ENCODE data around the gene GIGYF2.
A peak's percentile ranks its signal among the peaks of the same experiment; 100 is the strongest.
"Not testable (repeated sequence)": the region's sequence is repeated elsewhere in the genome, so short reads cannot be mapped to it uniquely, and the experiment has no call there.

GIGYF2 gene

GRCh38 chr2:232831496-232831895 is 134.4 kb downstream of the GIGYF2 start:
- no peak for DNase-seq

GRCh38 chr2:232833830-232834229 is 136.7 kb downstream of the GIGYF2 start:
- DNase-seq = no peak

- DNase-seq = no peak
These were observed 138.6 kb downstream of the GIGYF2 start for GRCh38 chr2:232835687-232836208.

- no peak for DNase-seq
These were observed 139.8 kb downstream of the GIGYF2 start for GRCh38 chr2:232836934-232837333.

- peak; percentile 44 to 74 for DNase-seq
These were observed 141.3 kb downstream of the GIGYF2 start for GRCh38 chr2:232838406-232838874.

GRCh38 chr2:232839411-232840079 is 142.4 kb downstream of the GIGYF2 start:
- DNase-seq = peak; percentile 7 to 44

GRCh38 chr2:232842689-232843088 is 145.6 kb downstream of the GIGYF2 start:
- DNase-seq = no peak

GRCh38 chr2:232843834-232844233 is 146.7 kb downstream of the GIGYF2 start:
- no peak for DNase-seq

GRCh38 chr2:232846055-232846454 is 148.9 kb downstream of the GIGYF2 start:
- no peak for DNase-seq

- no peak for DNase-seq
These were observed 152.9 kb downstream of the GIGYF2 start for GRCh38 chr2:232850039-232850438.

GRCh38 chr2:232852081-232852480 is 154.9 kb downstream of the GIGYF2 start:
- not testable (repeated sequence) for DNase-seq

GRCh38 chr2:232852676-232853075 is 155.5 kb downstream of the GIGYF2 start:
- DNase-seq = no peak

- no peak for DNase-seq
These were observed 157.0 kb downstream of the GIGYF2 start for GRCh38 chr2:232854082-232854481.

GRCh38 chr2:232857158-232857563 is 160.0 kb downstream of the GIGYF2 start:
- no peak for DNase-seq

GRCh38 chr2:232859385-232859916 is 162.3 kb downstream of the GIGYF2 start:
- no peak for DNase-seq

GRCh38 chr2:232860593-232861241 is 163.6 kb downstream of the GIGYF2 start:
- no peak for DNase-seq

- no peak for DNase-seq
These were observed 164.2 kb downstream of the GIGYF2 start for GRCh38 chr2:232861353-232861752.

GRCh38 chr2:232863996-232864395 is 166.9 kb downstream of the GIGYF2 start:
- DNase-seq = no peak

GRCh38 chr2:232865165-232865564 is 168.0 kb downstream of the GIGYF2 start:
- DNase-seq = no peak

- DNase-seq = no peak
These were observed 169.0 kb downstream of the GIGYF2 start for GRCh38 chr2:232866104-232866503.

- no peak for DNase-seq
These were observed 172.2 kb downstream of the GIGYF2 start for GRCh38 chr2:232869138-232870017.

- DNase-seq = no peak
These were observed 173.1 kb downstream of the GIGYF2 start, which contains the start of gene SNORC for GRCh38 chr2:232870018-232870765. Gene SNORC, plus strand, starts transcription at chr2:232870264. Its CDS starts 78 bp downstream, at chr2:232870342.

Data from CD4-positive, alpha-beta T cell treated with Interferon alpha-2 for 1 hour (primary cell).